ENCODE results near the gene ATP5F1B.

DNA sequence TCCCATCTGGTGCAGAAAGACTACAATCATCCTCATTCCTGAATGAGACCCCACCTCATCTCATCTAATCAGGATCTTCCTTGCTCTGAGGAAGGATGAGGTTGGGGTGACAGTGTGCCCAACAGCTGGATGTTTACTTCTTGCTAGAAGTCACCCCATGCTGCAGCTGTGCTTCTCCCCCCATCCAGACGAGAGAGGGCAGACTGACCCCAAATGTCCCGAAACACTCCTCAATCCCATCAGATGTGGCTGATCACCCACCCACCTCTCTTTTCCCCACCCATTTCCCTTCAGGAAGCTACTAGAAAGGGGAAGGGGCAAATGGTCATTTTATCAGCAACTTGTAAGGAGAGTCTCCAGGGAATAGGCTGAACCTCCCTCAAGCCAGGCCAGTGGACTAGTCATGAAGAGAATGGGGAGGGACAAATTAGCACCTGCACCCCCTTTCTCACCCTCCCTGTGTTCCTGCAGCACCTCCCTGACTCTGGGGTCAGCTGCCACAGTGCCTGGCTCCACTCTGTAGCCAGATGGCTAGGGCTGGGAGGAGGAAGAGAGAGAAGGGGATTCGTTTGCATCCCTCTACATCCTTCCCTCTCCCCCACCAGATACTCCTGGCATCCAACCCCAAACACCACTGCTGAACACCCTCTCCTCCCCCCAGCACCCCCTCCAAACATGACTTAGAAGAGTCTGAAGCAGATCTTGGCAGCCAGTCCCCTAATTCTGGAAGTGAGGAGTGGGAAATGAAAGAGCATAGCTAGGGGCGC lies 12.9 kb downstream of the ATP5F1B start:
- TF ChIP-seq, protein P1, sequence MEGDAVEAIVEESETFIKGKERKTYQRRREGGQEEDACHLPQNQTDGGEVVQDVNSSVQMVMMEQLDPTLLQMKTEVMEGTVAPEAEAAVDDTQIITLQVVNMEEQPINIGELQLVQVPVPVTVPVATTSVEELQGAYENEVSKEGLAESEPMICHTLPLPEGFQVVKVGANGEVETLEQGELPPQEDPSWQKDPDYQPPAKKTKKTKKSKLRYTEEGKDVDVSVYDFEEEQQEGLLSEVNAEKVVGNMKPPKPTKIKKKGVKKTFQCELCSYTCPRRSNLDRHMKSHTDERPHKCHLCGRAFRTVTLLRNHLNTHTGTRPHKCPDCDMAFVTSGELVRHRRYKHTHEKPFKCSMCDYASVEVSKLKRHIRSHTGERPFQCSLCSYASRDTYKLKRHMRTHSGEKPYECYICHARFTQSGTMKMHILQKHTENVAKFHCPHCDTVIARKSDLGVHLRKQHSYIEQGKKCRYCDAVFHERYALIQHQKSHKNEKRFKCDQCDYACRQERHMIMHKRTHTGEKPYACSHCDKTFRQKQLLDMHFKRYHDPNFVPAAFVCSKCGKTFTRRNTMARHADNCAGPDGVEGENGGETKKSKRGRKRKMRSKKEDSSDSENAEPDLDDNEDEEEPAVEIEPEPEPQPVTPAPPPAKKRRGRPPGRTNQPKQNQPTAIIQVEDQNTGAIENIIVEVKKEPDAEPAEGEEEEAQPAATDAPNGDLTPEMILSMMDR (IDR thresholded peaks at IDR 0.05): no peak
- TF ChIP-seq EZH2phosphoT487 (IDR thresholded peaks at IDR 0.05): no peak
